ENCODE results near the gene SLCO3A1.

The SLCO3A1 gene

DNA sequence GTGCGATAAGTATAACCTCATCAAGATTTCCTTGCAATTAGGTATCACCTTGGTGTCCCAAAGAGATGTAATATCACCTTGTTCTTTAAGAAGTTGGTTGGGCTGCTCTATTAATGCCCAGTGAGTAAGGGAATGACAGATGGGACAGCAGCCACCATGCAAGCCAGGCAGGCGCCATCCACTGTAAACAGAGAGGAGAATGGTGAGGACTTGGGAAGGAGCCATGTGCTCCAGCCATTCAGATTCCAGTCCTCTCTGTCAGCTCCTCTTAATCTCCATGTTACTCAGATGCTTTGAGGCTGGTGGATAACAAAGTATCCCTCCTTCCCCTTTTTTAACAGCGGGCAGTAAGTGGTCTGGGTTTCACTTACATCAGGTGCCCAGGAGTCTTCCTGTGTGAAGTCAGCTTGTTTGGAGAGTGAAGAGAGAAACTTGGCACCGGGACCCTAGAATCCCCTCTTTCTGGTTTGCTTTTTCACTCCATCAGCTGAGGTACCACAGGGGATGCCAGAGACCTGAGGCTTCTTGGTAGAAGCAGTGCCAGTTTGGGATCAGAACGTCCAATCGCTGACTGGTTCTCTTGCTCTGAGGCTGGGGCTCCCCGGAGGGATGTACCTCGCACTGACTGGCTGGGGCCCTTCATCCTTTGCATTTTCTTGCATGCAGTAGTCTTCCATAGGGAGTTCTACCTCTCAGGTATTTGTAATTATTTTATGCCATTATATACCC, 29.5 kb downstream of the SLCO3A1 start:
- DNase-seq (ENCODE audit: low read depth) = no peak

GRCh38 chr15:91884606-91885005, 31.1 kb downstream of the SLCO3A1 start:
- DNase-seq (ENCODE audit: low read depth) = no peak

DNA sequence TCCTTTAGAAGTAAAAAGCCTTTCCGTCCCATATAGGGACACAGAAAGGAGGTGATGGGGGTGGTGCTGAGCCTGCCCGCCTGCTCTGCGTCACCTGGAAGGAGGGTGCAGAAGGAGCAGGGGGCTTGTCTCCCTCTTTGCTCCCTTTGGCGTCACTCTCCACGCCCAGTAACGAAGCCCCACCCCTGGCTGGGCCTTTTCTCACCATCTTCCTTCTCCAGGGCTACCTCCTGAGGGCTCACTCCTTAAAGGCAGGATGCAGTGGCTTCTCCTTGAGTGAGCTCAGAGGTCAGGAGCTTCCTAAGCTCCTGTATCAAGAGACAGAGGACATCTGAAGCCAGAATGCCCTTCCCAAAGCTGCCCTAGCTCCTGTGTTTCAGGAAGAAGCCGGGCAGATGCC, 31.5 kb downstream of the SLCO3A1 start:
- DNase-seq (ENCODE audit: low read depth) = no peak

DNA sequence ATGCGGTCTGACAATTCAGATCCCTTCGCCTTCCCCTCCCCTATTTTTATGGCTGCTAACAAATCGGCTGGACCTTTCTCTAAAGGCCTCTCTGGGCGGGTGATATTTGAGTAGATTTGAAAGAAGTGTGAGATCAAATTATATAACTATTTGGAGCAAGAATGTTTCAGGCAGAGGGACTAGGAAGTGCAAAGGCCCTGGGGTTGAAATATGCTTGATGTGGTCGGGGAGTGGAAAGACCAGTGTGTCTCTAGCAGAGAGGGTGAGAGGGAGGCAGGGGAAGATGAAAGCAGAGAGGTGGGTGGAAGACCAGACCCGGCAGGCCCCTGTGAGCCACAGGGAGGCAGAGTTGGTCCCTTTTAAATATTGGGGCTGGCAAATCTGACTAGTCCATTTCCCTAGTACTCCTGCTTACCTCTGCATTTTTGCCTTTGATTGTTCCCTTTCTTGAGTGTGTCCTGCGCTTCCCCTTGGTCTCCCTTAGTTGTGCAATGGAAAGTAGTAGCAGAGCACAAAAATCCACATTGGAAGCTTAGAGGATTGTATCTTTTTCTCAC, 32.3 kb downstream of the SLCO3A1 start:
- no peak for DNase-seq (ENCODE audit: low read depth)

- no peak for DNase-seq (ENCODE audit: low read depth)
Measured at GRCh38 chr15:91886878-91887277, 33.4 kb downstream of the SLCO3A1 start.

- DNase-seq (ENCODE audit: low read depth) = no peak
Measured at GRCh38 chr15:91887321-91887720, 33.8 kb downstream of the SLCO3A1 start.

DNA sequence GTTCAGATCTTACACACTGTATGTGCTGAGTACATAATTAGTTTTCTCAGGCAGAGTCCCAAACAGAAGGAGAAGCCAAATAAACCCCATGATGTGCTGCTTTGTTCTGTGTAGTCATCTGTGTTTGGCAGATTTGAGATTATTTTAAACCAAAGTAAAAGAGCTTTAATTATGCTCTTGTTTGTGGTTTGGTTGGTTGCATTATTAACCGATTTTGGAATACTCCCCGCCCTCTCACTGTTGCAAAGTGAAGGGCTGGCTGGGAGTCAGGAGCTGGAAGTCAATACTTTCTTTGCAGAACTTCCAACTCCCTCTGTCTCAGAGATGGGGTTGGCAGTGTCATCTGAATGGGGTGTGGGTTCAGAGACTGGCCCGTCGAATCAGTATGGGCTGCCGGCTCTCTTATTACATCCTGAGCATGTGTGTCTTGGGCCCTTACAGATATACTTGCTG, 34.4 kb downstream of the SLCO3A1 start:
- no peak for DNase-seq (ENCODE audit: low read depth)

DNA sequence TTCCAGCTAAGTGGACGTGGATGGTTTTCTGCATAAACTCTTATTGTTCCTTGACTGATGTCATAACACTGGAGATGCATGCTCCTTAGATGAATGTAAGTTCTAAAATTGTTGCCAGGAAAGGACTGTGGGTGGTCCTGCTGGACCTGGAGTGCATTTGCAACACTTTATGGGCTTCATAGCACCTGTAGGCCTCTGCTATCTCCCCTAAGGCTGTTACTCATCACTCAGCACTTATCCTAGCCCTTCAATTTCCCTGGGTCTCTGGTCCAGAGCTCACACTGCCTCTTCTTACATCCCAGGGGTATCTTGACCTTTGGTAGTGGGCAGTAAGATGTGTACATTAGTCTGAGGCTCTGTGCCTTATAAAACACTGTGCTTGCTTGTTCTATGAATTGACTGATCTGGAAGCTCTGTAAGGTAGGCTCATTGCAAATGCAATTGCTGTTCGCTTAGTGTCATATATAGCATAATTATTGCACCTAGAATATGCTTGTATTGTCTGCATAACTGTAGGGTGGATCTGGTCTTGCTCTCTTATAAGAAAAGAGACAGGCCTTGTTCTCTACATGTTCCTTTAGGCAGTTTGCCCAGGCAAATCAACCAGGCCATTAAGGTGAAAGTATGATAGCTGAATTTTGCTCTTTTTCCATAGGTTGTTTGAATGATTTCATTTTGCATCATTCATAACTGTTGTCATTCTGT, 35.8 kb downstream of the SLCO3A1 start:
- DNase-seq (ENCODE audit: low read depth) = no peak

DNA sequence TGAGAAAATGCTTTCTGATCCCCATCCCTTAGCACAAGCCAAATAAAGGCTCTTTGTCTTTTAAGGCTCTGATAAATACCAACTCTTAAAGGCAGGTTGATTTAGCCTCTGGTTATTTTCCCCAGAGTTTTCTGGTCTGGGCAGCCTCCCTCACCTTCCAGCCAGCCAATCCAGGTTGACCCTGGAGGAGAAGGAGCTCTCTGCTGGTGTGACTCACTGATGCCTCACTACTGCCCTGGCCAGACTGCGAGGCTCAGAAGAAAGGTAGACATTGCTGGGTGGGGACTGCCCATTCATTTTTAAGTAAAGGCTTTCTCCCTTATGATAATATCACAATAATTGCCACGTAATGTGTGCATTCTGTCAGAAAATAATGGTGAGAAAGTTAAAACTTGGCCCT, 37.1 kb downstream of the SLCO3A1 start:
- DNase-seq (ENCODE audit: low read depth) = no peak

GRCh38 chr15:91891101-91891500, 37.6 kb downstream of the SLCO3A1 start:
- DNase-seq (ENCODE audit: low read depth) = no peak

DNA sequence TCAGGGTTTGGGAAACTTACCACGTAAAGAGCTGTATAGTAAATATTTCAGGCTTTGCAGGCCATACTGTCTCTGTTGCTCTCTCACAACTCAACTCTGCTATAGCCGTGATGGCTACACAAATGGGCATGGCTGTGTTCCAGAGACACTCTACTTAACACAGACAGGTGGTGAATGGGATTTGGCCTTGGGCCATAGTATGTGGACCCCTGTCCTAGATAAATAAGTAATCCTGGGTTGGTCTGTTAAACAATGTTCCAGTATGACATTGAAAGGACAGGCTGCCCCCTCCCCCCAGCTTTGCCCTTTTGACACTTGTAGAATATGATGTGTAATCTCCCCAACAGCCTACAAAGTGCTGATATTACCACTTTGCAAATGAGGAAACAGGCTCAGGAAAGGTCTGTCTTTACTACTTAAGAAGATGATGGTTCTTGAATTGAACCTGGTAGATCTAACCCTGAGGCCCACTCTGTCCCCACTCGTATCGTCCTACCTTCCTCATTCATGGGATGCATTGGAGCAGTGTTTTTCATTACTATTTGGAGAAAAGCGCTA, 38.4 kb downstream of the SLCO3A1 start:
- no peak for DNase-seq (ENCODE audit: low read depth)

- no peak for DNase-seq (ENCODE audit: low read depth)
Measured at GRCh38 chr15:91892436-91892835, 38.9 kb downstream of the SLCO3A1 start.

- no peak for DNase-seq (ENCODE audit: low read depth)
Measured at GRCh38 chr15:91894606-91895005, 41.1 kb downstream of the SLCO3A1 start.

GRCh38 chr15:91895051-91895450, 41.5 kb downstream of the SLCO3A1 start:
- DNase-seq (ENCODE audit: low read depth) = no peak

- DNase-seq (ENCODE audit: low read depth) = no peak
Measured at GRCh38 chr15:91896341-91897055, 43.0 kb downstream of the SLCO3A1 start.

- no peak for DNase-seq (ENCODE audit: low read depth)
Measured at GRCh38 chr15:91897585-91898372, 44.3 kb downstream of the SLCO3A1 start.

GRCh38 chr15:91898843-91899242, 45.3 kb downstream of the SLCO3A1 start:
- DNase-seq (ENCODE audit: low read depth) = no peak

- DNase-seq (ENCODE audit: low read depth) = no peak
Measured at GRCh38 chr15:91904942-91905341, 51.4 kb downstream of the SLCO3A1 start.

- no peak for DNase-seq (ENCODE audit: low read depth)
Measured at GRCh38 chr15:91908391-91908790, 54.9 kb downstream of the SLCO3A1 start.

DNA sequence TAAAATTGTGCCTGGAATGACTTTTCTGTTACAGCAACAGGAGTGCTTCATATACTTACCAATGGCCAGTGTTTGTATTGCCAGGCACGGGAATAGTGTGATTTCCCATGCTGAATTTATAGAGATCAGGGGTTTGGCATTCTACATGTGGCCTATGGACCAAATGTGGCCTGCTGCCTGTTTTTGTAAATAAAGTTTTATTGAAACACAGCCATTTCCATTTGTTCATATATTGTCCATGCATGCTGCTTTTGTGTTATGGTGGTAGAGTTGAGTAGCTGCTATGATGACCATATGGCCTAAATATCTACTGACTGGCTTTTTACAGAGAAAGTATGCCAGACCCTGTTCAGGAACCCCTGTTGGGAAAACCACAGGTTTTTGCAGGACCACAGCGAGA, 55.6 kb downstream of the SLCO3A1 start:
- no peak for DNase-seq (ENCODE audit: low read depth)

GRCh38 chr15:91909574-91909973, 56.1 kb downstream of the SLCO3A1 start:
- DNase-seq (ENCODE audit: low read depth) = no peak

DNA sequence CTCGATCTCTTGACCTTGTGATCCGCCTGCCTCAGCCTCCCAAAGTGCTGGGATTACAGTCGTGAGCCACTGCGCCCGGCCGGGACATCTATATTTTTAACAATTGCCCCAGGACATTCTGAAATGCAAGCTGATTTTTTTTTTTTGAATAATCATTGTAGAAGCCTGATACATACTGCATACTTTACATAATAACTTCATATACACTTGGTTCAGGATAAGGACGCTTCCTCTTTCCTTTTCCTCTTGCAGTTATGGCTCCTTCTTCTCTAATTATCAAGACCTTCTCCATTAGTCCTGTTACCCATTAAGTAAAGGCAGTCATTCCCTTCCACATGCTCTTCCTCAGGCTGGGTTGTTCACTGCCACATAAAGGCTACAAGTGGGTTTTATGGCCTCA, 58.3 kb downstream of the SLCO3A1 start:
- DNase-seq (ENCODE audit: low read depth) = no peak
